Hematopoietic multipotent progenitor cell treated with erythropoietin and hydrocortisone succinate and interleukin-3 and kit ligand, for 8 days (in vitro differentiated cells): ENCODE results near the gene GSE1.
A peak's percentile ranks its signal among the peaks of the same experiment; 100 is the strongest.

Experiments
- DNase-seq: peaks from one replicate; pipeline ENCODE4 v3.0.0-alpha.2; 2015

Gene GSE1

DNA sequence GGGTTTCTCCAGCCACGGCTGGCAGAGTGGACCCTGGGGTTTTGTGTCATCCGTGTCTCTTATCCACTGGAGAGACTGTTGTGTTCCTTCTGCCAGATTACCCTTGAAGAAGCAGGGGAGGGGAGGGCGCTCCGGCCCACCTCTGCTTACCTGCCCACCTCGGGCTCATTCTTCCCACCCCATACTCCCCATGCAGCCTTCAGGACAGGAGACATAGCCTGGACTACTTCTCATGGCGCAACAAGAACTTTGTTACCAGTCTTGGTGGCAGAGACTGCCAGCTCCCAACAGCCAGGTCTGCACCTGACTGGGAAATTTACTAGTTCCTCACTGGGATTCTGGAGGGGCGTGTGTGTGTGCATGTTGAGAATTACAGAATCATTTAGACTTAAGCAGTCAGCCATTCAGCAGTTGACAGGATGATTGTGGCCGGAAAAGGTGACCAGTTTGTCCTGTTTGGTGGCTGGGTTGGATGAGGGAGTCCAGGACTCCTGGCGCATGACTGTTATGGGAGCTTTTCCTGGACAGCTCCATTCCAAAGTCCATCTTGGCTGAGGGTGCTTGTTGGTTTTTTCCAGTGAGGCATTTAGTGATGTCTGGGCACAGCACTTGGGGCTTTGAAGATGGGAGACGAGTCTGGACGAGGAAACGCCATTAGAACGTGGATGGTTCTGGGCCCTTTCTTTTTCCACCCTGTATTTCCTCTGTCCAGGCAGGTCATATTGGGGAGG, 8.7 kb downstream of the GSE1 start:
- DNase-seq: no peak

DNA sequence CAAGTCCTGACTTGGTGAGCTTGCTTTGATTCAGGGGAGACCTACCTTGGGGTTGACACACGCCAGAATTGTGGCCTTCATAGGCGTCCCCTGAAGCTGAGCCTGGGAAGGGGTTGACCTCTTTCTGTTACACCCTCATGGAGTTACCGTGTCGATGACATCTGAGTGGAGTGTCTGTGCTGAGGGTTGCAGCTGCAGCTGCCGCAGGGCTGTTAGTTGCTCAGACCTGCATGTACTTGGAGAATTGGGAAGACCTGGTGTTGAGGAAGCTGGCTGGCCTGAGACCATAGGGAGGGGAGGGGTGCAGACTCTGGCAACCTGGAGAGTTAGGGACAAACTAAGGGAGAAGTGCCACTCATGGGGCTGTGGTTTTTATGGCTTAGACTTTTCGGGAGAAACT, 9.6 kb downstream of the GSE1 start:
- no peak for DNase-seq

DNA sequence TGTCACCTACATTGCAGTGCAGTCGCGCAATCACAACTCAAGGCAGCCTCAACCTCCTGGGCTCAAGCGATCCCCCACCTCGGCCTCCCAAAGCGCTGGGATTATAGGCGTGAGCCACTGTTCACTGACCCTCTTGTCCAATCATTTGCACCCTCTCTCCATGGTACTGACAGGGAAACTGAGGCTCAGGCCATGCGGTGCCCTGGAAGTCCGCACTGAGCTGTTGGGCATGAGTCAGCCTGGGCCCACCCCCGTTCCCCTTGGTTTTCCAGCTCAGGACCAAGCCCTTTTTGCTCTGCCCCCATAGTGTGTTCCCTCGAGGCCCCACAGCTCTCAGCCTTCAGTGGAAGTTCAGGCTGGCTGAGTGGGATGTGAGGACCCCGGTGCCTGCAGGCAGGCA, 10.1 kb downstream of the GSE1 start:
- no peak for DNase-seq

DNA sequence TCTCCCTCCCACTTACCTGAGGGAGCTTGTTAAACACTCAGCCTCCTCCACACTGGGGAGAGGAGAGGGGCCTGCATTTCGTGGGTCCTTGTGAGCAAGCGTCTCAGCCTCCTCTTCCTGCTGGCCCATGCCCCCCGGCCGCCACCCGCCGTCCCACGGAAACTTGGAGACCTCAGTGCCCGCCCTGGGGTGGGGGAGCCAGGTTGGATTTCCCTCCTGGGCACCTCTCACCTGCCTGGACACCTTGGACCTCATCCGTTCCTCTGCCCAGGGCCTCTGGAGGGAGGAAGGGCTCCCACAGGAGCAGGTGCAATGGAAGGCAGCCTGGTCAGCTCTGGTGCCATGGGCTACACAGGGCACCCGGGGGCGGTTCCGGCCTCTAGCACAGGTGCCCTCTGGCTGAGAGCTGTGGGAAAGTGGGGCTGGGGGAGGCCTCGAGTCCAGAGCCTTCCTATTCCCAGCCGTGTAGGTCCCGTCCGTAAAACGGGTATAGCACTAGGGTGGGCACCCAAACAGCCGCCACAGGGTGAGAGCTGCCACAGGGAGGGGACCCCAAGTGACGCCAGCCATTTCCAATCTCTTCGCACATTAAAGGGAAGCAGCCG, 11.0 kb downstream of the GSE1 start:
- DNase-seq: no peak

DNA sequence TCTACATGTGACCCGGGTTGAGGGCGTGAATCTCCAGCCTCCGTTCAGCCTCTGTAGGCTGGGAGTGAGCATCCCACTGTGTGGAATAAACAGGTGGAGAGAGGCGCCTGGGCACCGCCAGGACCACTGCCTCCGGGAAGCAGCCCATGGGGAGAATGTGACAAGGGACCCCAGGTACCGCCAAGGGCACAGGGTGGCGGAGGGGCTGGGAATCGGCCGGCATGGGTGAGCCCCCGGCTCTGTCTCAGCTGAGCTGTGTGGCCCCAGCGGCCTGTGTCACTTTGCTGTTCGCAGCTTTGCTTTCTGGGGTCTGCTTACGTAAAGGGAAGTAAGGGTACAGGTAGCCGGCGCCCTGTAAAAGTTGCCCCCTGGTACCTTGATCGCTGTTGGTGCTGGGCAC, 11.5 kb downstream of the GSE1 start:
- no peak for DNase-seq

DNA sequence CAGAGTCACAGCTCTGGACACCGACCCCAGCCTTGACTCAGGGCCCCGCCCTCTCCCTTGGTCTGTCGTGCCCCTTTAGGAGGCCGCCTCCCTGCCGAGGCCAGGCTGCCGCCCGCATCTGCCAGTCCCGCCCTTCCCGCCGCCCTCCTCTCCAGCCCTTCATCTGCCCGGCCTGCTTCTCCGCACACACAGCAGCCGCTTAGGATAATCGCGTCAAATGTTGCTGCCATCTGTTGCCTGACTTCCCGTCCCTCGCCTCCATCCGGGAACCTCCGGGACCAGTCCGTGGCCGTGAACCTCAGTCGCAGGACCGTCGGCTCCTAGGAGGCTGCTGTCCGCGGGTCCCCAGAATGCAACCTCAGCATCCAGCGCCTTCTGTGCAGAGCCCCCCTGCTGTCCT, 11.9 kb downstream of the GSE1 start:
- peak; percentile 54 for DNase-seq

DNA sequence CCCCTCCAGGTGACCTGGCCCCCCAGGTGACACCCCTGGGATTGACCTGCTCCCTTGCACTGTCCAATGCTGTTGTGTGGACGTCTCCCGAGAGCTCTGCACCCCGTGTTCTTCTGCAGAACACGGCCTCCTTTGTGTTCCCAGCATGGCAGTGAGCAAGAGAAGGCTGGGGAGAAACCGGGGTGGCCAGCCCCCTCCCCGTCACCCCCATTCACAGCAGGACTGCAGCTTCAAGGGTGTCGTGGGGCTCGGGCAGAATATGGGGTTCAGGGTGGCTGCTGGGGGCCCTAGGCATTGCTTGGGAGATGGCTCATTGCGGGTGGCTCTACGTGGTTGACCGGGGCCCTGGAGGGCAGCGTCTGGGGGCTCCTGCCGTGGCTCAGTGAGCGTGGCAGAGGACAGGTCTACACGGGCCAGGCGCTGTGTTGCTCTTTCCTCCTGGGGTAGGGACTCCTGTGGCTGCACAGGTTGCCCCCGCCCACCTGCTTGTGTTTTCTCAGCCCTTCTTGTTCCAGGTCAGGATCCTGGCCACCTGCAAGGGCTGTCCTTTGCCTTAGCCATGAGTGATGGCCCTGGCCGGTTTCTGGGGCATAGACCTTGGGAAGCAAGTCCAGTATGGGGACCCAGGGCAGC, 12.5 kb downstream of the GSE1 start:
- no peak for DNase-seq

DNA sequence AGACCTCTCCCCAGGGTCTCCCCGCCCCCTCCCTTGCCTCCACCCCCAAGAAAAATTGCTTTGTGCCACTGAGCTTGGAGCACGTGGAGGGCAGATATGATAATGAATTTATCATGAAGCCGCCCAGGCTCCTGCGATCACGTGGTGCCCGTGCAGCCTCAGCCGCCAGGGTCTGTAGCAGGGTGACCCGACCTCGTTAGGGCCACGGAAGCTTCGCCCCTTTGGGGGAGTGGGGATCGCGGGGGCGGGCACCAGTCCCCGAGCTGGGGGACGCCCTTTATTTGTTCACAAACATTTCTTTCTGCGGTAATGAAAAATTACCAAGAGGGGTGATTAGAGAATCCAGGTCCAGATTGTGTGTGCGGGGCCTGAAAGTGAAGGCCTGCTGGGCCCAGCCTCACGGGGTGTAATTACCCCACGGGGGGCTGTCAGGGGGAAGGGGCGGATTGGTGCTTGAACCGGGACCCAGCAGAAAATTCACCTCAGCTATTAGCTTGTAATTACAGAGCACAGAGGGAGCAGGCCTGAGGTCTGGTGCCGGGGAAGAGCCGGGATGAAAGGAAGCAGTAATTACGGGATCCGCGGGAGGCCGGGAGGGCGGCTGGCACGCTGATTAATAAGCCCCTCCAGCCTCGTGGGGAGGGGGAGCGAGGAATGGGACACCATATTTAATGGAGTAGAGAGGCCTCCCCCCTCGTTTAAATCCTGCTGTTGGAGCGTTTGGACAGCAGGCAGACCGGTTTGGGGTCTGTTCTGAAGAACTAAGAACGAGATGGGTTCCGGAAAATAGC, 13.3 kb downstream of the GSE1 start:
- peak; percentile 45 for DNase-seq

DNA sequence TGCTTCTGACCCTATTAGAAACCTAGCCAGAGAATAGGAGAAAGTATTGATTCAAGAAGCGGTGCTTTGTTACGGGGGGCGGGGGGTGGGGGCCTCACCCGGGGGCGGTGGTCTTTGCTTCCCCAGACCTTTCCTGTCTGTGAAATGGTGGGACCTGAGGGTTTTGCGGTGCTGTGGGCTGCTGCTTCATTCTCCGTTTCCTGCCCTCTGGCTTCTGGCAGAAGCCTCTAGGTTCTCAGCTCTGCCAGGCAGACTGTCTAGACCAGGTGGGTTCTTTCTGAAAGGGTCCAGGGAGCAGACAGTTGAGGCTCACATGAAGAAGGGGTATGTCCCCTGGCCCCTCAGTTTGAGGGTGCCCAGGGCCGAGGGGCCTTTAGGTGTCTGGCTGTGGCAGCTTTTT, 14.0 kb downstream of the GSE1 start:
- DNase-seq: no peak

DNA sequence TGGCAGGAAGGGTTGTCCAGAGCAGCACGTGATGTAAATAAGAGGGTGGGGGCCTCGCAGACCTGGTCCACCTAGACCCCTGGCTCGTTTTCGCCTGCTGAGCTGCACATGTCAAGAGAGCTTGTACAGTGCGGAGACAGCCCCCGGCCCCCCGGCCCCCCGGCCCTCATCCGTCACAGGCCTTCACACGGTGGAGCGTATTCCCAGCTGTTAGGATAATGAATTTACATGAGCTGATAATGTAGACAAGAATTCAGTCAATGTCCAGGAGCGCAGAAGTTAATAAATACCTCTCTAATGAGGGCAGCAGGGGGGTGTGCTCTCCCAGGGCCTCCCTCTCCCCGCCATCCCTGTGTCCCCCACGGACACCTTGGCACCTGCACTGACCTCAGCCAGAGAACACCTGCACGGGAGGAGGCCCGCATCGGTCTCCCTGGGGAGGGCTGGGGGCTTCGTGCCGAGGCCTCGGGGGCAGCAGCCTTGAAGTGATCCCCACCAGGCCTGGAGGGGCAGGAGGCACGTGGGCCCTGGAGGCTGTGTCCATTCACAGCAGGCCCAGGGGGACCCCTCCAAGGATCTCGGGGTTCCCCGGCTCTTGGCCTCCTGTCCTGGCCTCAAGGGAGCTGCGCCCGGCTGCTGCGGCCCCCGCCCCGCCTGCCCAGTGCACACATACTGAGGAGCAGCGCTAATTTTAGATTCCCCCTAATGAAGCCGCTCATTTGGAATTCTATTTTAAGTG, 14.6 kb downstream of the GSE1 start:
- DNase-seq: no peak

DNA sequence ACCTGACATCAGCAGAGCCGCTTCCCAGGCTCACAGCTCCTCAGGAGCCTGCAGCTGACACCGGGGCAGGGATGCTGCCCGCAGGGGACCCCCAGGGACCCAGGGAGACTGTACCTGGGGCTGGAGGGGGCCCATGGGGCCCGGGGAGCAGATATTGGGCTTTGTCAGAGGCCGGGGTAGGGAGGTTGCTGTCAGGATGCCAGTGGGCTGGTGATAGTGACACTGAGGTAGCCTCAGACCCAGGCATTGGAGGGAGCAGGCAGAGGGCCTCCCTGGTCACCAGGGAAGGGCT, 15.1 kb downstream of the GSE1 start:
- no peak for DNase-seq

DNA sequence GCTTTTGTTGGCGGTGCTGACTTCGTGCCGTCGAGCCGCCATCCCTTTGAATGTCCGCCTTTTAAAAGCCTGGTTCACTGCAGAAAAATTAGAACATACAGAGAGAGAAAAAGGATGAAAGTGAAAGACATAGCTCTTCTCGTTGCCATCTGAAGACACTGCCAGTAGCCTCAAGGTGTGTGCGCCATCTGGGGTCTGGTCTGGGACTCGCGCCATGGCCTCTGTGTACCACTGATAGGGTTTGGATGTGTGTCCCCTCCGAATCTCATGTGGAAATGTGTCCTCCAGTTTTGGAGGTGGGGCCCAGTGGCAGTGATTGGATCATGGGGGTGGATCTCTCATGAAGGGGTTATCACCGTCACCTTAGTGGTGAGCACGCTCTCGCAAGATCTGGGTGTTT, 15.5 kb downstream of the GSE1 start:
- peak; percentile 57 for DNase-seq

DNA sequence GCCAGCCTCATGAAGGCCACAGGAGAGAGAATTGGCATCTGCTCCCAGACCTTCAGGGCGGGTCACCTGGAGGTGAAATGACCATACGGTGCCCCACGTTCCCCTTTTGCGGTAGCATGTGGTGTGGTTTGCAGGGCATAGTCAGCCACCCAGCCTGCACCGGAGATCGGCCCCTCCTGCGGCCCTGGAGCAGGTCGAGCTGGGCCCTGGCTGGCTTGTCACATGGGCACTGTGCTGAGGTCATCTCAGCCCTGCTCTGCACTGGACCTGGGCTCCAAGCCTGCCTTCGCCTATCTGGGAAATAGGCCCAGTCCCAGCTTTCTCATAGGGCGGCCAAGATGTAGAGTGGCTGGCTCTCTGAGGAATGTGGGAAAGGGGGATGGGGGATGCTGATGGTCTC, 16.2 kb downstream of the GSE1 start:
- no peak for DNase-seq

DNA sequence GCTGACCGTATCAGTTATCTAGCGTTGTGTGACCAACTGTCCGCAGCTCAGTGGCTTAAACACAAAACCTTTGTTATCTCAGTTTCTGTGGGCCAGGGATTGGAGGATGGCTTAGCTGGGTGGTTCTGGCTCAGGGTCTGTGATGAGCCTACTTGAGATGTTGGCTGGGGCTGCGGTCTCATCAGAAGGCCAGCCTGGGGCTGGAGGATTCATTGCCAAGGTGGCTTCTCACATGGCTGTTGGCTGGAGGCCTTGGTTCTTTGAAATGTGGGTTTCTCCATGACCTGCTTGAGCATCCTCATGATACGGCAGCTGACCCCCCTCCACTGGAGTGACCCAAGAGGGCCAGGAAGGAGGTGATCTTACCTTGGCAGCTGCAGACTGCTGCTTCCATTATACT, 16.7 kb downstream of the GSE1 start:
- DNase-seq: no peak

DNA sequence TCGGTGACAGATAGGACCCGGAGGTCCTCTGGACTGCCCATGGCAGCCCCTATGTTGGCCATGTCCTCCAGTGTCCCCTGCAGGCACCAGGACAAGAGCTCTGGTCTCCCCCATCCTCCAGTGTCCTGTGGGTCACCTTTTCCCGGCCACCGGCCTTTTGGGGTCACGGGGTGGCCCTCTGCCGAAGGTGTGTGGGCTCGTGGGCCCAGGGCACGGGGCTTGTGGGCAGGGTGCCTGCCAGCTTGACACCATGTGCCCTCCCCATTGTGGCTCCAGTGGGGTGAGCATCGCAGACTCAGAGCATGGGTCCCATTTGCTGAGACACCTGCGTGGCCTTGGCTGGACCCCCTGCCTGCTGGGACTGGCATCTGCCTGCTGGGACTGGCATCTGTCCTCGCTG, 18.1 kb downstream of the GSE1 start:
- no peak for DNase-seq

DNA sequence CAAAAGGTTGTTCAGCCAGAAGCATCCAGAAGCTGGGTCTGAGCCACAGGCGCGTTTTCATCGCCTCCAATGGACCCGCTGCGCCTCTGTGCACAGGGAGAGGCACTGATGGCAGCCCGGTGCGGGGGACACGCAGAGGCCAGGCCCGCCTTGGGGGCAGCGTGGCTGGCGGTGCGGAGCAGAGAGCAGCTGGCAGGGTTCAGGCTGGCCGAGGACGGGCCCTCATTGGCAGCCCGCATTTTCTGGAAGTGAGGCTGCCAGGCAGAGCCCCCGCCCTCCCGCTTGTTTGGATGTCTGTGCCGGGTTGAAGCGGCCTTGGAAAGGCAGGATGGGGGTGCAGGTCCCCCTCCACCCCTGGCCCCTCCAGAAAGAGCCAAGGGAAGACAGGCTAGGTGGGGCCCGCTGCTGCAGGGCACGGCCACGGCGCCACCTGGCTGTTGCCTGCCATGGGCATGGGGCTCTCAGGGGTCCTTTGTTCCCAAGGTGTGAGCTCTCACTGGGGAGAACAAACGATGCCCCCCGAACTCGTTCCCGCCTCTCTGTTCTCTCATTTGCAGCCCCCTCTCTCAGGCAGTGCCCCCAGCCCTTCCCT, 18.8 kb downstream of the GSE1 start:
- DNase-seq: no peak

DNA sequence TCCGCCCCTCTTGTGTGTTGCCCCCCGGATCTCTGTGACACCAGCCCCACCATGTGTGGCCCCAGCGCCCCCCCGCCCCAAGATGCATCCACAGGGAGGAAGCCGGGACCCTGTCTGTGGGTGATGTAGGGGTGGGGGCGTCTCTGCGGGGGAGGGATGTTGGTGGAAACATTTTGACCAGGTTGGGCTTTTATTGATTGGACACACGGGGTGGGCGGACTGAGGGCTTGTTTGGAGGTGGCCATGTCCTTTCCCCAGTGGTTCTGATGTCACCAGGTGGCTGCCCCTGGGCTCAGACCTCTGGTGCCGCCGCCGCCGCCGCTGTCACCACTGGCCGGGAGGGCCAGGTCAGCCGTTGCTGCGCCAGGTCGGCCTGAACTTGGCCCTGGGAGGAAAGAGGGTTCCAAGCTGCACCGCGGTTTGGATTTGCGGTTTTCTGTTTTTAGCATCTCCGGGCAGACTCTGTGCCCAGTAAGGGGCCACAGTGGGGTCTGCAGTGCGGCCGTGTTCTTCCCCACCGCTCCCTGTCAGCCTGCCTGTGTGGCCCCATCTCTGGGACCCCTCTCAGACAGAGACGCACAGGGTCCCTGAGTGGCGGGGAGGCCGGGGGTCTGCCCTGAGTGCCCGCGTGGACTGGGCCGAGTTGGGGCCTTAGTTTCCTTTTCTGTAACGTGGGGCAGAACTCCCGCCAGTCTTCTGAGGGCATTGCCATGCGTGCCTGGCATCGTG, 19.8 kb downstream of the GSE1 start:
- no peak for DNase-seq

DNA sequence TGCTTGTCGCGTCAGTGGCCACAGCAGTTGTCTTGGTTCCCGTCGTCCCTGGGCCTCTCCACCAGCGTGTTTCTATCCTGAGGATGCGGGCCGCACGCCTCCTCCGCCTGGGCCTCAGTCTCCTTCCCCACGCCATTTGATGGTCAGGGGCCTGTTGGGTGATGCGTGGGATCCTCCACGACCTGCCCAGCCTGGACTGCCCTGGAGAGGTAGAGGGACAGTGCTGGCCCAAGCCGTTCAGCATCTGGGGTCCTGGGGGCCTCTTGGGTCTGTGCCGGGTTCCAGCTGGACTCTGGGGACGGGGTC, 20.3 kb downstream of the GSE1 start:
- no peak for DNase-seq

DNA sequence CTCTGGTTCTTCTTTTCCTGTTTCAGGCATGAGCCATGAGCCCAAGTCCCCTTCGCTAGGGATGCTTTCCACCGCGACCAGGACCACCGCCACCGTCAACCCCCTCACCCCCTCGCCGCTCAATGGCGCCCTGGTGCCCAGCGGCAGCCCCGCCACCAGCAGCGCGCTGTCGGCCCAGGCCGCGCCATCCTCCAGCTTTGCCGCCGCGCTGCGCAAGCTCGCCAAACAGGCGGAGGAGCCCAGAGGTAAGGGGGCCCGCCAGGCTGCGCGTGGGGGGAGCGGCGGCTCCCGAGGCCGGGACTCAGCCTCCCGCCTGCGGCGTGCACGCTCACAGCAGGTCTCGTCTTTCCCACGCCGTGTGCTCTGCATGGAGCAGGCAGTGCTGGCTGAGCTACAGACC, 20.8 kb downstream of the GSE1 start:
- DNase-seq: no peak

DNA sequence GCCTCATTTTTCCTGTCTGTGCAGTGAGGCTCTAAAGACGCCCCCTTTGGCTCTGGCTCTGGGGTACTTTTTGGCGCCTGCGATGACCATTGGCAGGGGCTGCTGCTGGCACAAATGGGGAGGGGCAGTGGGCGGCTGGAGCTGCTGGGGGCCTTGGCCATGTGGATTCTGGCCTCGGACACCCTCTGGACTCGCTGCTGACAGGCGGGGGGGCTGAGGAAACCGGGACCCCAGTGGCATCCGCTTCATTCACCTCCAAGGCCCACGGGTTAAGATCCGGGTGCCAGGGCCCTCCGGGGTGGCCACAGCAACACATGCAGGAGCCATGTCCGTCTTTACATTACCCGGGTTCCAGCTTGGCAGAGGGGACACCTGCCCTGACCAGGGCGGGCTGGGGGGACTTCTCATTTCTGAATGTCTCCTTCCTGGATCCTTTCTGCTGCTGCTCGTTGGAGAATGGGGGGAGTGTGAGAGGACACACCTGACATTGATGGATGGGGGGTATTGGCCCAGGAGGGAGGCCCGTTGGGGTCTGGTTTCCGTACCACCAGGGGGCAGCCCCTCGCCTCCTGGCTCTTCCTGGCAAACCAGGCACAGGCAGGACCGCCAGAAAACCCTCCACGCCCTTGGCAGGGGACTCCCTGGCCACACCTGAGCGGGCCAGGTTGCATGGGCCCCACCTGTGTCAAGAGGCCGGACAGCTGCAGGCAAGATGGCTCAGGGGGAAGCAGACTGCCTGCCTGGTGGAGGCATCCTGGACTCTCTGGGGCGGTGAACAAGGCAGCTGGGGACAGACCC, 21.8 kb downstream of the GSE1 start:
- no peak for DNase-seq

DNA sequence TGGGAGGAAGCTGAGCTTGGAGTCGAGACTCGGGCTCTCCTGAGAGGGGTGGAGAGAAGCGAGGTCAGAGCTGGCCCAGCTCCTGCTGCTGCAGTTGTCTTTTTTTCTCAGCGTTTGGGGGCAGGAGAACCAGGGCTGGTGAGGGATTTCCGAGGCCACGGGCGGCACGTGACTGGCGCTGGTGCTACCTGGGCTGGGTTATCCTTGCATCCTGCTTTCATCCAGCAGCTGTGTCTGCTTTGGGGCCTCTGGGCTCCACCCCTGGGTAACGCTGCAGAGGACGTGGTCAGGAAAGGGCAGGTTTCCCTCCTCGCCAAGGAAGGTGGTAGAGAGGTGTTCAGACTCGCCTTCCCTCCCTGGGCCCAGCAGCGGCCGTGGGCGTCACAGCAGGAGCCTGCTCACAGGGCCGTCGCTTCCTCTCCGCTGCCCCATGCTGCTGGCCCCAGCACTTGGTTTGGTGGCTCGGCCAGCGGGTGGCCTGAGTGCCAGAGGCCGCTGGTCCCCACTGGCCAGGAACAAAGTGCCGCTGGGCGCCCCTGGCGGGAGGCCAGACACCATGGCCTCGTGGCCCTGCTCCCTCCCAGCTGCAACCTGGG, 22.5 kb downstream of the GSE1 start:
- DNase-seq: no peak
